Vagina (tissue), 2 donors: Measurements from ENCODE around the gene LPO. TPM values are rescaled to one million over a fixed set of nuclear protein-coding genes. Genes with fewer than 3 reads are reported as not detected.
A peak's percentile ranks its signal among the peaks of the same experiment; 100 is the strongest.

Experiments
- DNase-seq, 2 donors: peaks; one replicate each; pipeline ENCODE4 v3.0.0-alpha.2; 2017; ENCODE audit errors: extremely low spot score in 2 of 2
- H3K27ac ChIP-seq: fragments of 200-600 bp; sonication (generic); one replicate; pipeline ENCODE4 v1.5.1; 2019
- H3K27me3 ChIP-seq: fragments of 200-600 bp; sonication (generic); one replicate; pipeline ENCODE4 v1.5.1; 2019
- H3K36me3 ChIP-seq, 2 donors: fragments of 200-600 bp; sonication (generic); one replicate each; pipeline ENCODE4 v1.5.1; 2017 to 2019
- H3K4me1 ChIP-seq: fragments of 200-600 bp; sonication (generic); one replicate; pipeline ENCODE4 v1.5.1; 2019
- H3K4me3 ChIP-seq, 2 donors: fragments of 200-600 bp; sonication (generic); 1 replicate in 1 of 2; 2 replicates in 1 of 2; pipeline ENCODE4 v1.5.1; 2016 to 2019
- H3K9me3 ChIP-seq: fragments of 200-600 bp; sonication (generic); one replicate; pipeline ENCODE4 v1.5.1; 2019
- POLR2A ChIP-seq, 2 donors: fragments of 450-650 bp; IDR thresholded peaks; one replicate each; pipeline ENCODE4 v1.6.1; 2017; ENCODE audit warnings: antibody characterized with exemption in 2 of 2, mild to moderate bottlenecking in 2 of 2, moderate library complexity in 2 of 2
- POLR2AphosphoS5 ChIP-seq, 2 donors: sonication (generic); formaldehyde crosslinking; IDR thresholded peaks; one replicate each; pipeline ENCODE4 v1.9.0; 2017; ENCODE audit warnings: antibody characterized with exemption in 2 of 2, mild to moderate bottlenecking in 2 of 2, low read depth in 1 of 2; ENCODE audit not compliant: insufficient read depth in 1 of 2
- intact Hi-C: fragments of 100-400 bp; cut with DNase I; formaldehyde crosslinking; loops from one replicate; pipeline ENCODE4 v1.15.1; 2023
- total RNA-seq: library from RNA; depleted of rRNA; stranded (reverse); fragments of >200 nt; gene quantifications from one replicate; pipeline ENCODE4 v1.2.3, GENCODE V29; 2016
- TF ChIP-seq, protein P1 (sequence below), 3 experiments: fragments of 450-650 bp in 2 of 3; fragments of 200-600 bp in 1 of 3; sonication (generic) in 1 of 3; IDR thresholded peaks; one replicate each; pipeline ENCODE4 v1.5.1; 2017 to 2019; ENCODE audit warnings: antibody characterized with exemption in 3 of 3, mild to moderate bottlenecking in 2 of 3, moderate library complexity in 2 of 3

Gene LPO
- total RNA-seq, 1 donor from 2014 or later, result not detected

DNA sequence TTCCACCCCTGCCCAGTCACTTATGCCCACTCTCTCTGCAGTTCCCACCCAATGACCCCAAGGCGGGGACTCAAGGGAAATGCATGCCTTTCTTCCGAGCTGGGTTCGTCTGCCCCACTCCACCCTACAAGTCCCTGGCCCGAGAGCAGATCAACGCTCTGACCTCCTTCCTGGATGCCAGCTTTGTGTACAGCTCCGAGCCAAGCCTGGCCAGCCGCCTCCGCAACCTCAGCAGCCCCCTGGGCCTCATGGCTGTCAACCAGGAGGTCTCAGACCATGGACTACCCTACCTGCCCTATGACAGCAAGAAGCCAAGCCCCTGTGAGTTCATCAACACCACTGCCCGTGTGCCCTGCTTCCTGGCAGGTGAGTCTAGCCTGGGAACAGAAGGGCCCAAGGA is 13.8 kb downstream of the LPO start:
- Histone ChIP-seq H3K4me1 (peaks cover 7% of the 10 kb centered on the region), H3K9me3 (no peaks in the 10 kb centered on the region), H3K27ac (no peak overlapping the region), H3K4me3 (no peak overlapping the region), H3K36me3 (no peaks in the 10 kb centered on the region), H3K27me3 (no peaks in the 10 kb centered on the region)
- intact Hi-C loops, result no loop called here
- TF ChIP-seq POLR2AphosphoS5 (IDR thresholded peaks at IDR 0.05; ENCODE audit: insufficient read depth in 1 of 2, low read depth in 1 of 2), result no peak
- no peak for TF ChIP-seq POLR2A (IDR thresholded peaks at IDR 0.05)
- TF ChIP-seq, protein P1, sequence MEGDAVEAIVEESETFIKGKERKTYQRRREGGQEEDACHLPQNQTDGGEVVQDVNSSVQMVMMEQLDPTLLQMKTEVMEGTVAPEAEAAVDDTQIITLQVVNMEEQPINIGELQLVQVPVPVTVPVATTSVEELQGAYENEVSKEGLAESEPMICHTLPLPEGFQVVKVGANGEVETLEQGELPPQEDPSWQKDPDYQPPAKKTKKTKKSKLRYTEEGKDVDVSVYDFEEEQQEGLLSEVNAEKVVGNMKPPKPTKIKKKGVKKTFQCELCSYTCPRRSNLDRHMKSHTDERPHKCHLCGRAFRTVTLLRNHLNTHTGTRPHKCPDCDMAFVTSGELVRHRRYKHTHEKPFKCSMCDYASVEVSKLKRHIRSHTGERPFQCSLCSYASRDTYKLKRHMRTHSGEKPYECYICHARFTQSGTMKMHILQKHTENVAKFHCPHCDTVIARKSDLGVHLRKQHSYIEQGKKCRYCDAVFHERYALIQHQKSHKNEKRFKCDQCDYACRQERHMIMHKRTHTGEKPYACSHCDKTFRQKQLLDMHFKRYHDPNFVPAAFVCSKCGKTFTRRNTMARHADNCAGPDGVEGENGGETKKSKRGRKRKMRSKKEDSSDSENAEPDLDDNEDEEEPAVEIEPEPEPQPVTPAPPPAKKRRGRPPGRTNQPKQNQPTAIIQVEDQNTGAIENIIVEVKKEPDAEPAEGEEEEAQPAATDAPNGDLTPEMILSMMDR (IDR thresholded peaks at IDR 0.05), result no peak
- DNase-seq, result peak; percentile 81 to 85

DNA sequence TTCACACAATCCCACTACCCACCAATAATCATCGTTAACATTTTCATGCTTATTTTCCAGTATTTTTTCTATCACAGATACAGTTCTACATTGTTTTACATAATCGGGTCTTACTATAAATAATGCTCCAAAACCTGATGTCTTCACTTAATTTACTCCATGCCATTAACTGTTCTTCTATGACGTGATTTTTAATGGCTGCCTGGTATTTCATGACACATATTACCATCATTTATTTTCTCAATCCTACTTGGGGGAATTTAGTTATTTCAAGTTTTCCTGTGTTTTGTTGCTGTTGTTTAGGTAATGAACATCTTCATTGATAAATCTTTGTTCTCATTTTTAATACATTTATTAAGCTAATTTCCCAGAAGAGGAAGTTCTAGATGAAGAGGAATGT is 14.7 kb downstream of the LPO start:
- Histone ChIP-seq H3K36me3 (no peaks in the 10 kb centered on the region), H3K4me1 (peaks cover 7% of the 10 kb centered on the region), H3K27me3 (no peaks in the 10 kb centered on the region), H3K9me3 (no peaks in the 10 kb centered on the region), H3K4me3 (no peak overlapping the region), H3K27ac (no peak overlapping the region)
- intact Hi-C loops, result no loop called here
- TF ChIP-seq POLR2A (IDR thresholded peaks at IDR 0.05), result no peak
- TF ChIP-seq POLR2AphosphoS5 (IDR thresholded peaks at IDR 0.05; ENCODE audit: insufficient read depth in 1 of 2, low read depth in 1 of 2), result no peak
- TF ChIP-seq, protein P1 (IDR thresholded peaks at IDR 0.05), result no peak
- no peak for DNase-seq

DNA sequence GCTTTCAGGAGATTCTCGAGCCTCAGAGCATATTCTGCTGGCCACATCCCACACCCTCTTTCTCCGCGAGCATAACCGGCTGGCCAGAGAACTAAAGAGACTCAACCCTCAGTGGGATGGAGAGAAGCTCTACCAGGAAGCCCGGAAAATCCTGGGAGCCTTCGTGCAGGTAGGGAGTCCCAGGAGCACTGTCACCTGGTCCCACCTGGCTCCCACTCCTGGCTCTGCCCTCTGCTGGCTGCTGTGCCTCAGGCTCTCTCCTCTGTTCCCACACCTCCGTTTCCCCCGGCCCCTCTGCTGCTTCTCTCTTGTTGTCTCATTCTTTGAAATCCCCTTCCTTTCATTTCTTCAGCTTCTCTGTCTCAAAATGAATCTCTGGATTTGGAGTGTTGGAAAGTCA is 16.4 kb downstream of the LPO start:
- Histone ChIP-seq H3K27me3 (no peaks in the 10 kb centered on the region), H3K4me3 (no peak overlapping the region), H3K9me3 (no peaks in the 10 kb centered on the region), H3K27ac (no peak overlapping the region), H3K36me3 (no peaks in the 10 kb centered on the region), H3K4me1 (no peaks in the 10 kb centered on the region)
- intact Hi-C loops, result no loop called here
- TF ChIP-seq POLR2A (IDR thresholded peaks at IDR 0.05), result no peak
- TF ChIP-seq, protein P1 (IDR thresholded peaks at IDR 0.05), result no peak
- TF ChIP-seq POLR2AphosphoS5 (IDR thresholded peaks at IDR 0.05; ENCODE audit: insufficient read depth in 1 of 2, low read depth in 1 of 2), result no peak
- peak in 1 of 2 donors; percentile 81 for DNase-seq

DNA sequence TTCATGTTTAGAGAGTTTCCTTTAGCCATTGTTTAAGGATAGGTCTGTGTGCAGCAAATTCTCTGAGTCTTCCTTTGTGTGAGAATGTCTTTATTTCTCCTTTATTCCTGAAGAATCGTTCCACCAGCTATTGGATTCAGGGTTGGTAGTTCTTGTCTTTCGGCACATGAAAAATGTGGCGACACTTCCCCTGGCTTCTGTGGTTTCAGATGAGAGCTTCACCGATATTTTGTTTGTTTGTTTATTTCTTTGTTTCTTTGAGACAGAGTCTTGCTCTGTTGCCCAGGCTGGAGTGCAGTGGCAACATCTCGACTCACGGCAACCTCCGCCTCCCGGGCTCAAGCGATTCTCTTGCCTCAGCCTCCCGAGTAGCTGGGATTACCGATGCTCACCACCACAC is 23.8 kb downstream of the LPO start:
- intact Hi-C loops, result no loop called here
- peak in 1 of 2 donors; percentile 43 for DNase-seq
- no peaks in the 10 kb centered on the region for H3K4me1 ChIP-seq
- H3K4me3 ChIP-seq, result no peak overlapping the region
- no peaks in the 10 kb centered on the region for H3K27me3 ChIP-seq
- H3K27ac ChIP-seq, result no peak overlapping the region
- H3K9me3 ChIP-seq, result no peaks in the 10 kb centered on the region
- H3K36me3 ChIP-seq, result no peaks in the 10 kb centered on the region
- TF ChIP-seq, protein P1 (IDR thresholded peaks at IDR 0.05), result no peak
- no peak for TF ChIP-seq POLR2AphosphoS5 (IDR thresholded peaks at IDR 0.05; ENCODE audit: insufficient read depth in 1 of 2, low read depth in 1 of 2)
- TF ChIP-seq POLR2A (IDR thresholded peaks at IDR 0.05), result no peak

DNA sequence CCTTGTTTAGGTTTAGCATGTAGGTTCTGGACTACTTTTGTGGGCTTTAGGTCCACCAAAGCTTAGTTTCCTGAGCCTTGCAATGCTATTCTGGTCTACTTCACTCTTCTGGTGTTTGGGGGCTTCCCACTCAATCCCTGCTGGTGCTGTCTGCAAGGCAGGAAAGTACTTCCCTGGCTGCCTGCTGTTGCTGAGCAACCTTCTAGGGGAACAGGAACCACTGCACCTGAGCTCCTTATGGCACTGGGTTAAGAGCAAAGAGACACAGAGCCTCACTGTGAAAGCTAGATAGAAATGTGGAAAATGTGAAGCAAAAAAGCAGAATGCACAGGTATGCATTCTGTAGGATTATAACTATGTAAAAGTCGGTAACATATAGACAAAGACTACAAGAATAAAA is 25.4 kb downstream of the LPO start:
- no peak overlapping the region for H3K27ac ChIP-seq
- intact Hi-C loops, result no loop called here
- no peaks in the 10 kb centered on the region for H3K9me3 ChIP-seq
- no peaks in the 10 kb centered on the region for H3K27me3 ChIP-seq
- H3K4me3 ChIP-seq, result no peak overlapping the region
- TF ChIP-seq POLR2AphosphoS5 (IDR thresholded peaks at IDR 0.05; ENCODE audit: insufficient read depth in 1 of 2, low read depth in 1 of 2) (no peak), POLR2A (IDR thresholded peaks at IDR 0.05) (no peak)
- TF ChIP-seq, protein P1 (IDR thresholded peaks at IDR 0.05), result no peak
- H3K36me3 ChIP-seq, result no peaks in the 10 kb centered on the region
- H3K4me1 ChIP-seq, result no peaks in the 10 kb centered on the region
- no peak for DNase-seq
